ENCODE data around the gene TLR10.

TLR10 gene

GRCh38 chr4:38723726-38724474 lies 58.9 kb downstream of the TLR10 start:
- DNase-seq, result no peak

GRCh38 chr4:38723114-38723513 lies 59.7 kb downstream of the TLR10 start:
- no peak for DNase-seq

Measured in eye (tissue), 1 donor.